ENCODE data around the gene PDK3.

PDK3 gene

DNA sequence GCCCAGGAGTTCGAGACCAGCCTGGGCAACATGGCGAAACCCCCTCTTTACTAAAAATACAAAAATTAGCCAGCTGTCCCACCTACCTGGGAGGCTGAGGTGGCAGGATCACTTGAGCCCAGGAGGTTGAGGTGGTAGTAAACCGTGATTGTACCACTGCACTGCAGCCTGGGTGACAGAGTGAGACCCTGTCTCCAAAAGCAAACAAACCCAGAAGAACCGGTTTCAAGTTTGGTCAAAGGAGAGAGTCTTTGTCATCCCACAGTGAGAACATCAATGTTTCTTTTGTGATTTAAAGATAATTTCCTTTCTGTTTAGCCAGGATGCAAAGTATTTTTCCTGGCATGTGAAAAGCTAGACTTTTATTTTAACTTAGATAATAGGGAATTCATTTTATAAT lies 26.7 kb downstream of the PDK3 start:
- H3K4me2 ChIP-seq (ENCODE audit: low read length), result no peak overlapping the region
- H3K4me1 ChIP-seq (ENCODE audit: low read length), result peaks cover 5% of the 10 kb centered on the region; the same call in 1 of the 2 replicates
- H3K9ac ChIP-seq (ENCODE audit: low read length), result no peak overlapping the region
- no peaks in the 10 kb centered on the region for H3K9me3 ChIP-seq (ENCODE audit: insufficient read depth, low read length)
- no peaks in the 10 kb centered on the region for H3K79me2 ChIP-seq (ENCODE audit: low read length)
- no peaks in the 10 kb centered on the region for H4K20me1 ChIP-seq (ENCODE audit: insufficient read depth, low read length)
- no peak overlapping the region for H3K4me3 ChIP-seq (ENCODE audit: low read length)
- no peaks in the 10 kb centered on the region for H3K27me3 ChIP-seq (ENCODE audit: low read depth, low read length)
- H2AFZ ChIP-seq (ENCODE audit: low read depth, low read length), result no peak overlapping the region
- TF ChIP-seq, protein P1, sequence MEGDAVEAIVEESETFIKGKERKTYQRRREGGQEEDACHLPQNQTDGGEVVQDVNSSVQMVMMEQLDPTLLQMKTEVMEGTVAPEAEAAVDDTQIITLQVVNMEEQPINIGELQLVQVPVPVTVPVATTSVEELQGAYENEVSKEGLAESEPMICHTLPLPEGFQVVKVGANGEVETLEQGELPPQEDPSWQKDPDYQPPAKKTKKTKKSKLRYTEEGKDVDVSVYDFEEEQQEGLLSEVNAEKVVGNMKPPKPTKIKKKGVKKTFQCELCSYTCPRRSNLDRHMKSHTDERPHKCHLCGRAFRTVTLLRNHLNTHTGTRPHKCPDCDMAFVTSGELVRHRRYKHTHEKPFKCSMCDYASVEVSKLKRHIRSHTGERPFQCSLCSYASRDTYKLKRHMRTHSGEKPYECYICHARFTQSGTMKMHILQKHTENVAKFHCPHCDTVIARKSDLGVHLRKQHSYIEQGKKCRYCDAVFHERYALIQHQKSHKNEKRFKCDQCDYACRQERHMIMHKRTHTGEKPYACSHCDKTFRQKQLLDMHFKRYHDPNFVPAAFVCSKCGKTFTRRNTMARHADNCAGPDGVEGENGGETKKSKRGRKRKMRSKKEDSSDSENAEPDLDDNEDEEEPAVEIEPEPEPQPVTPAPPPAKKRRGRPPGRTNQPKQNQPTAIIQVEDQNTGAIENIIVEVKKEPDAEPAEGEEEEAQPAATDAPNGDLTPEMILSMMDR (IDR thresholded peaks at IDR 0.05; ENCODE audit: low read depth, low read length), result no peak
- no peak for TF ChIP-seq EZH2phosphoT487 (IDR thresholded peaks at IDR 0.05; ENCODE audit: low read depth)
- H3K27ac ChIP-seq (ENCODE audit: low read length), result no peak overlapping the region
- H3K36me3 ChIP-seq (replicated peaks; ENCODE audit: low read depth, low read length), result no peaks in the 10 kb centered on the region

DNA sequence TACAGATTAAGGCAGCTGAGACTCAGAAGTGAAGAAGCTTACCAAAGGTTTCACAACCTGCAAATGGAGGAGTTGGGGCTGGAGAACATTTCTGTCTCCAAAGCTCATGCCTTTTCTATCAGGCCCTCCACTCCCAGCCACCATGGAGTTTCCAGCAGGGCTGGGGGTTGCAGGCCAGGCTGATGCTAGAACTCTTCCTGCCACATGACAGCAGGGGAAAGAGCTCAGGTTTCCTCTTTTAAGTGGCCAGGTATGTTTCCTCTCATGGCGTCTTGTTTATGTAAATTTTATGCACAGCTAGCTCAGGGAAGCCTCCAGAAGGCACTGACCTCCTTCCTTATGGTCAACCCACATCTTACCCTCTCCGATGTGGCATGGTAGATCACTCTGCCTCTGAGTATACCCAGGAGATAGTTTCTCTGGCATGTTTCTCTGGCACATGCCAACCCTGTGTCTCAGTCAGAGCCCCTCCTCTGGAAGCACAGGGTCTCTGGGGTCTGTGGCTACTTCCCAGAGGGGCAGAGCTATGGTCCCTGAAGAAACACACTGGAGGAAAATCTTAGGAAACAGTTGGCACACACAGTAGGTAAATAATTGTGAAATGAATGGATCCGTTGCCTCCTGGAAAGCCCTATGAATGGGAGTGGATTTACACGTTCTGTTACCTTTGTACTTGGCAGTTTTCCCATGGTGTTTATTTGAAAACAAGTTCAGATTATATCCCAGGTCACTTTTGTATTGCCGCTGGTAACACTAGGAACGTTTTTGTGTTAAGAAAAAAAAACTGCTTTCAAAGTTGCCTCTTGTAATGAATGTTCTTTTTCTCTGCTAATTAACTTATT lies 28.9 kb downstream of the PDK3 start:
- Histone ChIP-seq H4K20me1 (ENCODE audit: insufficient read depth, low read length) (no peaks in the 10 kb centered on the region), H3K4me2 (ENCODE audit: low read length) (no peak overlapping the region), H3K27me3 (ENCODE audit: low read depth, low read length) (no peaks in the 10 kb centered on the region), H3K9me3 (ENCODE audit: insufficient read depth, low read length) (no peaks in the 10 kb centered on the region), H3K9ac (ENCODE audit: low read length) (no peak overlapping the region), H2AFZ (ENCODE audit: low read depth, low read length) (no peak overlapping the region), H3K4me1 (ENCODE audit: low read length) (peaks cover 7% of the 10 kb centered on the region; the same call in 1 of the 2 replicates), H3K79me2 (ENCODE audit: low read length) (no peaks in the 10 kb centered on the region), H3K27ac (ENCODE audit: low read length) (no peak overlapping the region), H3K36me3 (replicated peaks; ENCODE audit: low read depth, low read length) (no peaks in the 10 kb centered on the region), H3K4me3 (ENCODE audit: low read length) (no peak overlapping the region)
- TF ChIP-seq, protein P1 (IDR thresholded peaks at IDR 0.05; ENCODE audit: low read depth, low read length), result no peak
- TF ChIP-seq EZH2phosphoT487 (IDR thresholded peaks at IDR 0.05; ENCODE audit: low read depth), result no peak

DNA sequence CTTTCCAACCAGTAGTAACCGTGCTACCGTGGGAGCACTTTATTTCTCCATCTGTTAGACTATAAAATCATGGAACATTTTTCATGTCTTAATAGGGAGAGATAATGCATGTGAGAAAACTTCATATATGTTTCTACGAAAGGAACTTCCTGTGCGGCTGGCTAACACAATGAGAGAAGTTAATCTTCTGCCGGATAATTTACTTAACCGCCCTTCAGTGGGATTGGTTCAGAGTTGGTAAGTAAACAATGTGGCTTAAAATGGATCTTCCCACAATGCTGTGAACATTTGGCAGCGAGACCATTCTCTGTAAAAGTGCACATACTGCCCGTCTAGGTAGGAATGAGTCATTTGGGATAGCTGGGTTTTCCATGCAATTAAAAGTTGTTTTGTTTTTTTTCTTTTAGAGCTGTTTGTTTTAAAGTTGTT lies 29.6 kb downstream of the PDK3 start:
- Histone ChIP-seq H3K4me1 (ENCODE audit: low read length) (peaks cover 7% of the 10 kb centered on the region; the same call in 1 of the 2 replicates), H3K36me3 (replicated peaks; ENCODE audit: low read depth, low read length) (peaks cover 3% of the 10 kb centered on the region), H3K27ac (ENCODE audit: low read length) (no peak overlapping the region), H3K4me2 (ENCODE audit: low read length) (no peak overlapping the region), H3K27me3 (ENCODE audit: low read depth, low read length) (no peaks in the 10 kb centered on the region), H3K9me3 (ENCODE audit: insufficient read depth, low read length) (no peaks in the 10 kb centered on the region), H2AFZ (ENCODE audit: low read depth, low read length) (no peak overlapping the region), H3K79me2 (ENCODE audit: low read length) (no peaks in the 10 kb centered on the region), H4K20me1 (ENCODE audit: insufficient read depth, low read length) (no peaks in the 10 kb centered on the region), H3K9ac (ENCODE audit: low read length) (no peak overlapping the region), H3K4me3 (ENCODE audit: low read length) (no peak overlapping the region)
- no peak for TF ChIP-seq EZH2phosphoT487 (IDR thresholded peaks at IDR 0.05; ENCODE audit: low read depth)
- TF ChIP-seq, protein P1 (IDR thresholded peaks at IDR 0.05; ENCODE audit: low read depth, low read length), result no peak

DNA sequence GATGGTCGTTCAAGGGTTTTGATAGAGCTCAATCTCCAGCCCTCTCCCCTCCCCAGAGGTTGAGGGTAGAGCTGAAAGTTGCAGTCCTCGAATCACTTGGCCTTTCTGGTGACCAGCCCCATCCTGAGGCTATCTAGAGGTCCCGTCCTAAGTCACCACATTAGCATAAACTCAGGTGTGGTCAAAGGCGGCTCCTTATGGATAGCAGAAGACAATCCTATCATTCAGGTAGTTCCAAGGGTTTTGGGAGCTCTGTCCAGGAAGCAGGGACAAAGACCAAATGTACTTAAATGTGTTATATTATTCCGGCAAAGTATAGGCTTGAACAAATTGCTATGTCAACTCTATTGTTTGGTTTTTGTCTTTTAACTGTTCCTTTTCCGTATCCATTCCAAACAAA lies 30.6 kb downstream of the PDK3 start:
- Histone ChIP-seq H4K20me1 (ENCODE audit: insufficient read depth, low read length) (no peaks in the 10 kb centered on the region), H3K4me3 (ENCODE audit: low read length) (no peak overlapping the region), H3K27ac (ENCODE audit: low read length) (no peak overlapping the region), H3K79me2 (ENCODE audit: low read length) (no peaks in the 10 kb centered on the region), H3K4me2 (ENCODE audit: low read length) (no peak overlapping the region), H3K4me1 (ENCODE audit: low read length) (peaks cover 3% of the 10 kb centered on the region; the same call in 1 of the 2 replicates), H3K9me3 (ENCODE audit: insufficient read depth, low read length) (no peaks in the 10 kb centered on the region), H3K36me3 (replicated peaks; ENCODE audit: low read depth, low read length) (peaks cover 5% of the 10 kb centered on the region), H2AFZ (ENCODE audit: low read depth, low read length) (no peak overlapping the region), H3K27me3 (ENCODE audit: low read depth, low read length) (no peaks in the 10 kb centered on the region), H3K9ac (ENCODE audit: low read length) (no peak overlapping the region)
- TF ChIP-seq, protein P1 (IDR thresholded peaks at IDR 0.05; ENCODE audit: low read depth, low read length), result no peak
- TF ChIP-seq EZH2phosphoT487 (IDR thresholded peaks at IDR 0.05; ENCODE audit: low read depth), result no peak
